ENCODE measurements around the gene VPS51. TPM values are rescaled to one million over a fixed set of nuclear protein-coding genes. Genes with fewer than 3 reads are reported as not detected.

VPS51 gene
- polyA plus RNA-seq, 3 donors: 37.2 to 77.3 (median 39.4) TPM

DNA sequence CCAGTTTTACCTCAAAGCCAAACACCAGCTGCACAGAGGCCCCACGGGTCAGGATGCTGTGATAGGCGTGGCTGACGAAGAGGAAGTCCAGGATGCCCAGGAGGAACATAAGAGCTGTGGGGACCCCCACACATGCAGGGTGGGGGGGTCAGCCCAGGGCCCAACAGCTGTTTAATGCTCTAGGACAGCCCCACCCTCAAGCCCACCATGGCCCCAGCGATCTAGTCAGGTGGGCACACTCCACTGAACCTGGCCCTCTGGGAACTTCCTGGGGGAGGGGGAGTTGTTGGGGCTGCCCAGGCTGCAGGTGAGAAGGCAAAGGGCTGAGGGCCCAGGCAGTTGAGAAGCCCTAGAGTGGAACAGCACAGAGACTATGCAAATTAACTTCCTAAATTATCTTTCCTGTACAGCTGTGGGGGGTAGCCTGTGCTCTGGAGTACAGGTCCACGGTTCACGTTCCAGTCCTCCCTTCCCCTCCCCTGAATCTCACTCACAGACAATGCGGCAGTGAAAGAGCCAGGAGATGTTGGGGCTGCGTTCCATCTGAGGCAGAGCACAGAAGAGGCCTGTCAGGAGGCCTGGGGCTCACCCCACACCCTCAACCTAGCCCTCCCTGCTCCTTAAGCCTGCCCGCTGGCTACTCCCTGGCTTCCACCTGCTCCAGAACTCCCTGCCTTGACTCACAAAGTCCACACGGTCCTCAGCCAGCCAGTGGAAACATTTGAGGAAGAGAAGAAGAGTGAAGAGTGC is 36.4 kb downstream of the VPS51 start:
- Histone ChIP-seq H3K79me2 (ENCODE audit: insufficient read depth, low read length) (peaks cover 38% of the 10 kb centered on the region), H3K9ac (ENCODE audit: insufficient read depth, low read length, poor library complexity, severe bottlenecking) (no peak overlapping the region), H3K4me3 (replicated peaks in 1 of 3; ENCODE audit: low read depth in 2 of 3, low read length in 3 of 3) (peak overlapping the region in 1 of 3 experiments; percentile 92), H3K27me3 (ENCODE audit: control insufficient read depth in 2 of 2, insufficient read depth in 2 of 2, low read length in 2 of 2) (no peaks in the 10 kb centered on the region), H4K20me1 (ENCODE audit: insufficient read depth, low read length) (peaks cover 42% of the 10 kb centered on the region), H2AFZ (ENCODE audit: insufficient read depth, low read depth, low read length, poor library complexity, severe bottlenecking) (no peak overlapping the region), H3K27ac (ENCODE audit: low read depth in 1 of 2, low read length in 2 of 2) (peak overlapping the region in 1 of 2 donors; percentile 100), H3K4me2 (replicated peaks; ENCODE audit: extremely low read depth, low read length, poor library complexity, severe bottlenecking) (peak overlapping the region; percentile 95), H3K36me3 (replicated peaks in 1 of 2; ENCODE audit: control insufficient read depth in 1 of 2, insufficient read depth in 2 of 2, low read length in 2 of 2) (peaks cover 48 to 54% of the 10 kb centered on the region in 2 donors), H3K9me3 (replicated peaks in 1 of 2; ENCODE audit: control insufficient read depth in 1 of 2, insufficient read depth in 1 of 2, low read length in 2 of 2) (no peaks in the 10 kb centered on the region), H3K4me1 (ENCODE audit: control insufficient read depth in 1 of 2, insufficient read depth in 2 of 2, low read length in 2 of 2) (peaks cover 30 to 31% of the 10 kb centered on the region in 2 donors)
- Mint-ChIP-seq H3K4me3 (peak overlapping the region in 1 of 2 donors; percentile 92), H3K4me1 (peaks cover 29% of the 10 kb centered on the region), H3K9me3 (no peaks in the 10 kb centered on the region), H3K27ac (peak overlapping the region in 6 of 7 donors; percentile 72 to 99 (median 99)), H3K27me3 (ENCODE audit: low read depth in 3 of 3) (peaks cover 0 to 2% (median 2%) of the 10 kb centered on the region in 3 donors), H3K36me3 (peaks cover 40 to 65% of the 10 kb centered on the region in 2 donors)
- intact Hi-C loops (cut with micrococcal nuclease): no loop called here
- WGBS (ENCODE audit: insufficient coverage): 57% methylated on average over 3 of the region's 10 CpGs
- TF ChIP-seq CTCF (IDR thresholded peaks at IDR 0.05): no peak
- DNase-seq: peak in 1 of 3 donors; percentile 5

DNA sequence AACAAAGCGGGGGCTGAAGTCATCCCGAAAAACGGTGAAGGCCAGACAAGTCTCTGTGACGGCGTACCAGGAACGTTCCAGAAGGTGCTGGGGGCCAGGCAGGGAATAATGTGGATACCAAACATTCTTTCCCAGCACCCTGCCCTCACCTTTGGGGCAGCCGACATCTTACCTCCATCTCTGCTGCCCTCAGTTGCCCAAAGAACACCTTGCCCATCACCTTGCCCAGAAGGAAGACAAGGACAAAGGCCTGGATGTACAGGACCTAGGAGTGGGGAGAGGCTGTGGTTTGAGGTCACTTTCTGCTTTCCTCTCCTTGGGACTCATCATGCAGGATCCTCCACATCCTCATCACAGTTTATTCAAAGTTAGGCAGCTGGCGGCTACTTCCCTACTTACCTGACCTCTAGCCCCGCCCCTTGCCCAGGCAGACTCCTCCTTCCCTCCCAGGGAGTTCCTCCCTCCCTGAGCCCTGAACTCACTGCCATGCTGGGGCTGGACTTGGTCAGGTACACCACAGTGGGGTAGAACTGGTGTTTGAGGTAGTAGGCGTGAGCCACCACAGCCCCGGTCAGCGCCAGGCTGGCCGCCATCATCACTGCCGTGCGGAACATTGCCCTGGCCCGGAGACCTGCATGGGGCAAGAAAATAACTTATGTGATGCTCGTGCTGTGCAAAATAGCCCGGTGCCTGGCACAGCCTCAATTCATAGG is 37.1 kb downstream of the VPS51 start:
- Histone ChIP-seq H3K4me3 (replicated peaks in 1 of 3; ENCODE audit: low read depth in 2 of 3, low read length in 3 of 3) (peak overlapping the region; percentile 51 to 98 (median 92)), H3K9ac (ENCODE audit: insufficient read depth, low read length, poor library complexity, severe bottlenecking) (peak overlapping the region; percentile 99), H3K27me3 (ENCODE audit: control insufficient read depth in 2 of 2, insufficient read depth in 2 of 2, low read length in 2 of 2) (no peaks in the 10 kb centered on the region), H3K4me1 (ENCODE audit: control insufficient read depth in 1 of 2, insufficient read depth in 2 of 2, low read length in 2 of 2) (peaks cover 30 to 31% of the 10 kb centered on the region in 2 donors), H4K20me1 (ENCODE audit: insufficient read depth, low read length) (peaks cover 41% of the 10 kb centered on the region), H3K9me3 (replicated peaks in 1 of 2; ENCODE audit: control insufficient read depth in 1 of 2, insufficient read depth in 1 of 2, low read length in 2 of 2) (no peaks in the 10 kb centered on the region), H3K36me3 (replicated peaks in 1 of 2; ENCODE audit: control insufficient read depth in 1 of 2, insufficient read depth in 2 of 2, low read length in 2 of 2) (peaks cover 41 to 46% of the 10 kb centered on the region in 2 donors), H3K79me2 (ENCODE audit: insufficient read depth, low read length) (peaks cover 38% of the 10 kb centered on the region), H3K4me2 (replicated peaks; ENCODE audit: extremely low read depth, low read length, poor library complexity, severe bottlenecking) (peak overlapping the region; percentile 95), H3K27ac (ENCODE audit: low read depth in 1 of 2, low read length in 2 of 2) (peak overlapping the region; percentile 99 to 100), H2AFZ (ENCODE audit: insufficient read depth, low read depth, low read length, poor library complexity, severe bottlenecking) (peak overlapping the region; percentile 84)
- H3K4me3 Mint-ChIP-seq: peak overlapping the region; percentile 92 to 99
- H3K9me3 Mint-ChIP-seq: no peaks in the 10 kb centered on the region
- TF ChIP-seq CTCF (IDR thresholded peaks at IDR 0.05): no peak
- 84% methylated on average over 6 of the region's 18 CpGs for WGBS (ENCODE audit: insufficient coverage)
- peak in 2 of 3 donors; percentile 36 to 48 for DNase-seq
- intact Hi-C loops (cut with micrococcal nuclease): no loop called here
- H3K36me3 Mint-ChIP-seq: peaks cover 36 to 57% of the 10 kb centered on the region in 2 donors
- peaks cover 29% of the 10 kb centered on the region for H3K4me1 Mint-ChIP-seq
- H3K27ac Mint-ChIP-seq: peak overlapping the region; percentile 99 to 100 (median 99)
- H3K27me3 Mint-ChIP-seq (ENCODE audit: low read depth in 3 of 3): peaks cover 0 to 2% (median 2%) of the 10 kb centered on the region in 3 donors
